GM12892 (cell line): Measurements from ENCODE around the gene PPP1R9B.

Source experiments
- POLR2A ChIP-seq: IDR thresholded peaks from 2 replicates; pipeline ENCODE4 v1.6.1; 2011; ENCODE audit warnings: low read depth, low read length, control low read depth
- POLR2AphosphoS5 ChIP-seq: IDR thresholded peaks from 2 replicates; pipeline ENCODE4 v1.6.1; 2011; ENCODE audit warnings: low read depth, low read length, control low read depth

DNA sequence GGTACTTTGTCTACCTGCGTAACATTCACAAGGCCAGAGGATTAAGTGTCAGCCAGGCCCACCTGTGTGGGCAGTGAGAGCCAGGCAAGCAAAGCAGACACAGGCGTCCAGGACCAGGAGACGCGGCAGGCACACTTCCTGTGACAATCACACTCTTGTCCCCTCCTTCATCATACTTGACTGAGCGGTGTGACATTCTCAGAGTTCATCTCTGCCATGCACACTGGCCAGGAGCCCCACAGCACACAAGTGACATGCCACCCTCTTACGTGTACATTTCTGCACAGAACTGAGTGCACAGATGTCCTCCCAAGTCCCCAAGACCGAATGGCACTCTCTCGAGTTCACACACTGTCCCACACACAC is 8.7 kb downstream of the PPP1R9B start:
- TF ChIP-seq POLR2AphosphoS5 (no peak), POLR2A (no peak)
